NCI-H2107 treated with DMSO at 0.1 percent for 48 hours (cell line): ENCODE results near the gene RPL31.

Experiments used
- DNase-seq: peaks from one replicate; lab custom pipeline; 2025; ENCODE audit not compliant: unreplicated experiment; lab: John Stamatoyannopoulos, UW

Gene RPL31

DNA sequence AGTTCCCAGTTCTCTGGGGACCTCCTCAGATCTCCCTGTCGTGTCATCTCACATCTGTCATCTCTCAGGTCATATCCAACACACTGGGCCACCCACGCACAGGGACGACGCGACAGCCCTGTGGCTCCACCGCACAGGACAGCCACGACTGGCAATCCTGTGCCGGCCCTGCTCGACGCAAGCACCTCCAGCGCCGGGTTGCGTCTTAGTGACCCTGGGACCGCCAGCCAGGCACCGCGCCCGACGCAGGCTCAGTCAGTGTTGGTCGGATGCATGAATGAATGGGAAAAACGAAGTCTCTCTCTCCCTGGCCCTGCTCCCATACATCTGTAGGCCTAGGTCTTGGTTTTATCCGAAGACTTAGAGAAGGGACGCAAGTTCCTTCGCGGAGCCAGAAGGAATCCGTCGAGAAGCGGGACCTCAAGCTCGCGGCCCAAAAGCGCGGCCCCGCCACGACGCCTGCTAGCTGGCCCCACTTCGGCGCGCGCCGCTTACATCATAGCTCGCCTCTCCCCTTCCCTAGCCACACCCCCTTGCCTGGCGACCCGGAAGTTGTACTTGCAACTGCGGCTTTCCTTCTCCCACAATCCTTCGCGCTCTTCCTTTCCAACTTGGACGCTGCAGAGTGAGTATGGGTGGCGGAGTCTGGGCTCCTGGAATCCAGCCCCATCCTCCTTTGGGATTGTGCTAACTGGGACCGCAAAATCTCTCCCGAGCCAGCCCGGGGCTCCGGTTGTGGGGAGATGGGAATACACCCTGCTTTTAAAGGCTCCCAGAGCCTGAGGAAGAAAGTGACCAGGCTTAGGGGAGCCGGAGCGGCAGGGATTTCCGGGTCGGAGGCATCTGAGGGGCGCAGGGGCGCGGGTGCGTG, at the start of gene RPL31:
Gene RPL31 (plus strand): TSS at position 599 of the 871 bp plus-strand sequence. CDS start 413 bp downstream, outside the sequence.
- peak; percentile 88 for DNase-seq

GRCh38 chr2:100952512-100952911, 49.6 kb upstream of the RPL31 start:
- DNase-seq, result no peak

GRCh38 chr2:100953406-100954043, 48.6 kb upstream of the RPL31 start:
- DNase-seq, result no peak

DNA sequence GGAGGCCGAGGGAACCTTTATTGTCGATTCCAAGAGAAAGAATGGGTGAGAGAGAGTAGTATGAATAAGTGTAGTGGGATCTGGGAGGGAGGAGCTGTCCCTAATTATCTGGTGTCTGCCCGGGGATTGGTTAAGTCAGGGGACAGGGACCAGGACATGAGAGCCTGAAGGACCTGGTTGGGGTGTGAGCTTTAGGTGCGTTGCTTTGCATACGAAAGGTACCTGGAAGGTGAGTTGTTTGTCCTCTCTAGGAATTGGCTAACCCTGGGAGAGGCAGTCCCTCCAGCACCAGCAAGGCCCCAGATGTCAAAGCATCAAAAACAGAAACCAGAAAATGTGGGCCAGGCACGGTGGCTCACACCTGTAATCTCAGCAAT, 48.1 kb upstream of the RPL31 start:
- DNase-seq, result no peak

DNA sequence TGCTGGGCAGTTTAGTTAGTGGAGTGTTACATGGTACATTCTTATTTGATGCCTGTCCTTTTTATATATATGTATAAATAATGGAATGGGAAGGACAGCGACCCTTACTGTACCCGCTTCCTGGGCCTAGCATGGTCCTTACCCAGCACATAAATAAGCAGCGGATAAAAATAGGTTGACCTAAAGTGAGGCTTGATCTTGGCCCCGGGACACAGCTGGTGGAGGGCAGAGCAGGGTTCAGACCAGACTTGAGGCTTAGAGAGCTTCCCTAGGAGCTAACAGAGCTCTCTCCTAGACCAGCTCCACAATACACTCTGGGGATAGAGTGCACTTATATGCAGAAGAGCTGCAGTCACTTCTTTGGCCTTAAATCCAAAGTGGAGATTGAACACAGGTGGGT, 46.9 kb upstream of the RPL31 start:
- no peak for DNase-seq

DNA sequence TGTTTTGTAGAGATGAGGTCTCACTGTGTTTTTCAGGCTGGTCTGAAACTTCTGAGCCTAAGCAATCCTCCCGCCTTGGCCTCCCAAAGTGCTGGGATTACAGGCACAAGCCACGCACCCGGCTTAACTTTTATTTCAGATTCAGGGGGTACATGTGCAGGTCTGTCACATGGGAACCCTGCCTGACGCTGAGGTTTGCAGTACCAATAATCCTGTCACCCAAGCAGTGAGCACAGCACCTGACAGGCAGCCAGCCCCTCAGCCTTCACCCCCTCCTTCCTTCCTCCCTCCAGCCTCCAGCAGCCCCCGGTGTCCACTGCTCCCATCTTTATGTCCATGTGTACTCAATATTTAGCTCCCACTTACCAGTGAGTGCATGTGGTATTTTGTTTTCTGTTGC, 46.0 kb upstream of the RPL31 start:
- DNase-seq, result no peak

DNA sequence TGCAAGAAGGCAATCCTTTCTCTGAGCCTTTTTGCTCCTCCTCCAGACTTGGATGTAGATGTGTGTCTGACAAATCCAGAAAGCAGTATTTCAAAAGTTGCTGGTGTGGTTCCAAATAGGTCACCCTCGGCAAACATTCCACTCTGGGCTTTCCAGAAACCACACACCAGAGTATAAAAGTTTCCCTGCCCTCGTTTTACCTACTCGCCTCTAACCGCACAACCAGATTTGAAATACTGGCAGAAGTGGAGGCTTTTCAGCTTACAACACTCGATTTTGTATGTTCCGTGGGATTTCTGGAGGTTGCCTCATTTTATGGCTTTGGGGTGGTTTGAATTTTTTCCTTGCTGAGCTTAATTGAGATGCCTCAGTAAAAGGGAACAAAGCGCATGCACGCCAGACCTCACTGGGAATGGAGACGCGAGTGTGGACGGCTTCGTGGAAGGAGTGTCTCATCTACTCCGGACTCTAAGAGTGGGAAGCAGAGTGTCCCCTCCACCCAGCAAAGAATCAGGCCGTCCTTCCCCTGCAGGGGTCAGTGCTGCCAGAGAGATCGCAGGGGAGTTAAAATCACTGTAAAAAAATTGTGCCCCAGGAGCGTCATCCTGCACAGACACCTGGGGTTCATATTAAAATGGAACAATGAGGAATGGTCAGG, 44.0 kb upstream of the RPL31 start:
- no peak for DNase-seq

DNA sequence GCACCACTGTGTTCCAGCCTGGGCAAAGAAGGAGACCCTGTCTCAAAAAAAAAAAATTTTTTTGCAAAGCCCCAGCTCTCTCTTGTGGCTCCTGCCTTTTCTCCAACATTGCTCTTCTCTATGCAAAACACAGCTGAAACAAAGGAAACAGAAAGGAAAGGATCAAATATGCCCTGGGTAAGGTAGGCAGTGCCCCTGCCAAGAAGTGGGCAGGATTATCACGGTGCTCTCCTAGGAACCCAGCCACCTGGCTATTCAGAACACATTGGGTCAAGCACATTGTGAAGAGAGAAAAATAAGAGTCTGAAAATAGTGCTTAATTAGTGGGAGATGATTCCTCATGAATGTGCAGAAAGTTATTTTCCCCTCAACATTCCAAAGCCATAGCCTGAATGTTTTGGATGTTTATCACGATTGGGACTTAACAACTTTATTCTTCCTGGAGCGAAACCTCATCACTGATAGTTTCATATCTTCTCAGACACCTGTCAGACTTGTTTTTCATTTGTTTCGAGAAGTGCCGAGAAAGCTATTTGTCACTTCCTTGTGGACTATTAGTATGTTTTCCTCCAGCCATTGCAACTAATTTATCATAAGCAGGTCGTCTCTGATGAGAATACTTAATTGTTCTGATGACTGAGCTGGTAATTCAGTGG, 42.7 kb upstream of the RPL31 start:
- DNase-seq, result no peak

GRCh38 chr2:100960688-100961087, 41.4 kb upstream of the RPL31 start:
- DNase-seq, result no peak

DNA sequence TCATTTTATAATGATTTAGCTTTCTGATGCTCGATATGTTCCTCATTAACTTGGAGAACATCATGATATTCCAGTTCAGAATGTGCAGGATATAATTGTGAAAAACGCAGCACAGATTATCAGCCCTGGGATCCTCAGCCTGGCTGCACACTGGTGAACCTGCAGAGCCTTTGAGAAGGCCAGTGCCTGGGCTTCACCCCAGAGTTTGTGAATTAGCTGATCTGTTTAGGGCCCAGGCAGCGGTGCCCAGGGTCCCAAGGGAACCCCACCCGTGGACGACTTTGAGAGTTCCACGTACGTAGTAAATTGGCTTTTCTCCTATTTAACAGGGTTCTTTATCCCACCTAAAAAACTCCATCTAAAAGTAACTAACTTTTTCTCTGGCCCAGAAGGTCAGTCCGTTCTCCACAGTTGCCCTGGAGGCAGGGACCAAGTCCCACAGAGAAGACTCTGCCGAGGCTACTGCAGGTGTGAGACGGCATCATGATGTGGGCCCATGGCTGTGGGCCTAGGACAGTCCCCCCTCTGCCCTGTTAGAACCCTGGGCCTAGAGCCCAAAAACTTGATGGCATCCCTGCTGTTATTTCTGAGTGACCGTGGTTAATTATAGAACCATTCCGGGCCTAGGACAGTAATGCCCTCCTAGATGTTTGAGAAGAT, 39.6 kb upstream of the RPL31 start:
- no peak for DNase-seq

GRCh38 chr2:100963026-100963375, 39.1 kb upstream of the RPL31 start:
- DNase-seq, result no peak

- DNase-seq, result no peak
Measured at GRCh38 chr2:100964222-100964621, 37.9 kb upstream of the RPL31 start.

DNA sequence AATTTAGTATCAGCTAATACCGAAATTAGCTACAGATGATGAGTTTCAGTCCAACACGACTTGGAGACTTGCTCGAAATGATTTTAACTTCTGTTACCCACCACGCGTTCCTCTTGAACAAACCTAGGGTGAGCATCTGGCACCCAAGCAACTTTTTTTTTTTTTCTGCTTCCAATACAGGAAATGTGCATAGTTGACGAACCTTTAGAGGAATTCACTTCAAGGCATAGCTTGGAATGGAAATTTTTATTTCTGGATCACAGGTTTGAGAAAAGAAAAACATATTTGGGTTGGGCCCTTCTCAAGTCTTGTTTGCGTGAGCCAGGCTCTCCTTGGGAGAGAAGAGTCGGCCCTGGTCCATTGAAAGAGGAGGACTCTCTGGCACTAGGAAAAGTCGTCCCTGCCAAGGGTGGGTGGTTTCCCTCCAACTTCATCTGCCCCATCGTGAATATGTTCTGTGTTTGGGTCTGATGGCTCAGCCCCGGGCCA, 37.4 kb upstream of the RPL31 start:
- DNase-seq, result no peak

GRCh38 chr2:100965596-100965995, 36.5 kb upstream of the RPL31 start:
- DNase-seq, result no peak

DNA sequence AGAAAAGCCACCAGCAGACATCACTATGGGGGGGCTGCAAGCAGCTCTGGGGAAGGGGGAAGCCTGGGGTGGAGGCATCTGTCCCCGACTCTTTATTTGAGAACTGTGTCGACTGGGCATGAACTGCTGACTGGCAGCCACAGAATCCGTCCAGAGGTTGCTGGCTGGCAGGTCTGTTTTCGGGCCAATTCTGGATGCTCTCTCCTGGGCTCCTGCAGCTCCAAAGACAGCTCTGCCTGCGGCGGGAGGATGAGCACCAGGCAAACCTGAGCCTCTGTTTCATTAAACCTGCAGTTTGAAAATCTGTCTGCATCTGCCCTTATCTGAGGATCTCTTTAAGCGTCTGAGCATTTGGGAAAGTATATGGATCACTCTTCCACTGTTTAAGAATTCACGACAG, 34.4 kb upstream of the RPL31 start:
- no peak for DNase-seq

GRCh38 chr2:100968146-100969145, 33.6 kb upstream of the RPL31 start:
- no peak for DNase-seq

GRCh38 chr2:100969998-100970397, 32.1 kb upstream of the RPL31 start:
- no peak for DNase-seq

DNA sequence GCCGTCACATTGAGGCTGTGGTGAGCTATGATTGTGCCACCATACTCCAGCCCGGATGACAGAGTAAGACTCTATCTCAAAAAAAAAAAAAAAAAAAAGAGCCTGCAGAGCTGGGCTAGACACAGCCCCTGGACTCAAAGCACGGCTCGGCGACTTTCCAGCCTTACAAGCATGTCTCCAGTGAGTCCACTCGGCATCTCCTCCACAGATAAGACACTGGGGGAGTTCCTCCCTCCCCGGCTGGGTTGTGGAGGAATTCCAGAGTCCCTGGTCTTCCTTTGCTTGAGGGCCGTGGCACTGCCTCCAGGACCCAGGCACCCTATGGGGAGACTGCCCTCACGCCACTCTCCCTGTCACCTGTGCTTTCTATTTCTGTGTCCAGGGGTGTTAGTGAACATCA, 30.9 kb upstream of the RPL31 start:
- no peak for DNase-seq

DNA sequence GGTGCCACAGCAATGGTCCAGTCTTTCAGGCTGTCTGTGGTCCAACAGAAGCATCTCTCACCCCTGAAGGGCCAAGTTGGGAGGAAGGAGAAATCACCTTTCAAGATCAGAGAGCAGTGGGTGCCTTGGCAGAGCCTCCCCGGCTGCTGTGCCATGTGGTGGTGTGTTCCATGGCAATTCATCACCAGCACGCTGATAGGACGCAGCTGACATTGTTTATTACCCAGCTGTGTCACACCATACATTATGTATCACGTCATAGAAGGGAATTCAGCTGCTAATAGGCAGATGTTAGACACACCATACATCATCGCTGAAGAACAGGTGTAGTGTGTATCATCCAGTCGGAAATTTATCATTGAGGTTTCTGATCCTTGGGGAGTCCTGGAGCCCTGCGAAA, 29.6 kb upstream of the RPL31 start:
- no peak for DNase-seq
